Measurements from ENCODE around the gene CDH13.

GRCh38 chr16:82899731-82900450, 273.1 kb downstream of the CDH13 start:
- TF ChIP-seq ZEB2 (tag by site-specific recombination; IDR thresholded peaks at IDR 0.05) = no peak
- no peak for TF ChIP-seq ZNF513 (tag by site-specific recombination; IDR thresholded peaks at IDR 0.05)
- TF ChIP-seq CTCF (tag by site-specific recombination; IDR thresholded peaks at IDR 0.05) = no peak
- TF ChIP-seq ZIC2 (tag by site-specific recombination; IDR thresholded peaks at IDR 0.05) = no peak
- TF ChIP-seq REPIN1 (tag by site-specific recombination; IDR thresholded peaks at IDR 0.05; ENCODE audit: low read depth) = no peak
- TF ChIP-seq ZNF768 (tag by site-specific recombination; IDR thresholded peaks at IDR 0.05) = no peak
- no peak for TF ChIP-seq ZNF670 (tag by site-specific recombination; IDR thresholded peaks at IDR 0.05; ENCODE audit: low read depth)

Data from HEK293 (cell line).